ENCODE results near the gene ST3GAL3. TPM values are rescaled to one million over a fixed set of nuclear protein-coding genes. Genes with fewer than 3 reads are reported as not detected.

ST3GAL3 gene
- total RNA-seq, 1 experiment from 2014 or later, result 8.3 TPM

GRCh38 chr1:43711049-43711448 lies 3.7 kb downstream of the ST3GAL3 start:
- DNase-seq, result no peak
- no peak overlapping the region for H2AK5ac ChIP-seq (ENCODE audit: insufficient read length, low read length)
- no peak overlapping the region for H3K4ac ChIP-seq (ENCODE audit: low read depth, low read length)
- H4K20me1 ChIP-seq (ENCODE audit: control insufficient read depth, insufficient read depth, insufficient read length), result no peaks in the 10 kb centered on the region
- H2AFZ ChIP-seq (ENCODE audit: low read length), result no peak overlapping the region
- no peak overlapping the region for H2BK120ac ChIP-seq (ENCODE audit: low read depth, low read length, poor library complexity, severe bottlenecking)
- H3K79me1 ChIP-seq (ENCODE audit: insufficient read depth, low read depth, low read length, poor library complexity, severe bottlenecking), result no peaks in the 10 kb centered on the region
- Mint-ChIP-seq H3K9me3 (no peaks in the 10 kb centered on the region), H3K4me3 (no peak overlapping the region), H3K27ac (no peak overlapping the region), H3K4me1 (peaks cover 16% of the 10 kb centered on the region in 2 experiments), H3K36me3 (ENCODE audit: insufficient read depth in 1 of 3, low read depth in 3 of 3) (peaks cover 2 to 9% (median 6%) of the 10 kb centered on the region in 3 experiments; a peak in 3 of 7 replicates), H3K27me3 (ENCODE audit: low read depth) (no peaks in the 10 kb centered on the region; the same call in 1 of the 2 replicates)
- H3K9ac ChIP-seq (ENCODE audit: extremely low read depth, insufficient read length, low read length), result no peak overlapping the region
- H3K23ac ChIP-seq (ENCODE audit: insufficient read length, low read depth, low read length), result no peak overlapping the region
- no CpG with 5 or more reads among the region's 2 CpGs for WGBS (ENCODE audit: extremely low coverage, insufficient read length, low lambda C conversion rate)
- H2BK12ac ChIP-seq (ENCODE audit: insufficient read length, low read depth, low read length), result no peak overlapping the region
- H2BK5ac ChIP-seq (ENCODE audit: insufficient read length, low read length), result no peak overlapping the region
- H3T11ph ChIP-seq (ENCODE audit: low read length), result no peak overlapping the region
- H3K18ac ChIP-seq (ENCODE audit: insufficient read length, low read depth, low read length), result no peak overlapping the region
- no peaks in the 10 kb centered on the region for H3K79me2 ChIP-seq (ENCODE audit: insufficient read depth, low read length)
- H2BK20ac ChIP-seq (ENCODE audit: low read depth, low read length, poor library complexity, severe bottlenecking), result no peak overlapping the region
- H4K5ac ChIP-seq (ENCODE audit: insufficient read length, low read depth, low read length), result no peak overlapping the region
- no peak overlapping the region for H4K8ac ChIP-seq (replicated peaks; ENCODE audit: insufficient read length, low read depth, low read length)
- no peak overlapping the region for H4K91ac ChIP-seq (ENCODE audit: insufficient read length, low read depth, low read length)
- no peak overlapping the region for H3K27ac ChIP-seq (ENCODE audit: insufficient read length, low read depth, low read length)
- no peaks in the 10 kb centered on the region for H3K9me3 ChIP-seq (ENCODE audit: control insufficient read depth, low read depth, low read length)
- no peaks in the 10 kb centered on the region; the same call in 1 of the 2 replicates for H3K4me1 ChIP-seq (ENCODE audit: insufficient read depth, low read length)
- H3K27me3 ChIP-seq (ENCODE audit: insufficient read depth, low read length), result no peaks in the 10 kb centered on the region
- H3K56ac ChIP-seq (ENCODE audit: insufficient read length, low read depth, low read length), result no peak overlapping the region
- H3K14ac ChIP-seq (ENCODE audit: insufficient read depth, low read length), result no peak overlapping the region
- H3K4me2 ChIP-seq (ENCODE audit: insufficient read depth, insufficient read length, low read length), result no peak overlapping the region
- TF ChIP-seq CTCF (conservative IDR thresholded peaks at IDR 0.05), result no peak
- no peak overlapping the region for H2BK15ac ChIP-seq (ENCODE audit: low read depth, low read length)
- H3K23me2 ChIP-seq (ENCODE audit: insufficient read length, low read depth, low read length, poor library complexity, severe bottlenecking), result peaks cover 7% of the 10 kb centered on the region
